Measurements from ENCODE around the gene ERCC3.
A peak's percentile ranks its signal among the peaks of the same experiment; 100 is the strongest.

ERCC3 gene

DNA sequence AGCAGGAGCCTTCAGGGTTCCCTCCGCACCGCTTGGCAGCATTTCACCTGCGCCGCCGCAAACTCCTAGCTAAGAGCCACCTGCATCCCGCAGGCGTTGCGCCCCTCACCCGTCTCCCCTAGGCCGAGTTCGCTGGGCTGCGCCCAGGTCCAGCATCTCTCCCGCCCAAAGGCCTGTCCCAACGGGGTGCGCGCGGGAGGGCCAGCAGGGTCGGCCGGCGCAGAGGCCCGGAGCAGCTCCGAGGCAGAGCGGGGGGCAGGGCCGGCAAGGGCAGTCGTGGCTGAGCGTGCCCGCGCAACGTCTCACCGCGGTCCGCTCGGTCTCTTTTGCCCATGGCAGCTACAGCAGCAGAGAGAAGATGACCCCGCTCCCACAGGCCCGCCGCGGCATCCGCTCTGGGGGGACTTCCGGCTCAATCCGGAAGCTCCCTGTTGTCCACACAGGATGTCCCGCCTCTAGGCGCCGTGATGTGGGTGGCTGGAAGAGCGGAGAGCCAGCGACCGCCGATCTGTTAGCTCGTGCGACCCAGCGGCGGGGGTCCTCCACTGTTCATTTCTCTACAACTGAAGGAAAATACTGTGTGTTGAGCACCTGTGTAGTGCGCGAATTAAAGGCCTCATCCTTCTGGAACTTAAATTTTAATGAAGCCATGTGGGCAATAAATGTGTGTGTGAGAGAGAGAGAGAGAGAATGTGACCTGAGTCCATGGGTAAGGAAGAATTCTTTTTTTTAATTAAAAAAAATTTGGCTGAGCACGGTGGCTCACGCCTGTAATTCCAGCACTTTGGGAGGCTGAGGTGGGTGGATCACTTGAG is at the start of gene ERCC3:
Gene ERCC3, minus strand, starts transcription at position 397 of the 815 bp plus-strand sequence. Its CDS starts 63 bp downstream, at position 334.
- 0 out of 2 replicates have a peak, but pooled peaks have one; percentile 39 for TF ChIP-seq ZFP3 (CRISPR knock-in tag; IDR thresholded peaks at IDR 0.05)
- TF ChIP-seq TSHZ2 (CRISPR knock-in tag; IDR thresholded peaks at IDR 0.05) = no peak
- ATAC-seq = peak; percentile 97

GRCh38 chr2:127343277-127343676 is 49.3 kb upstream of the ERCC3 start:
- no peak for ATAC-seq
- no peak for TF ChIP-seq RARB (CRISPR knock-in tag; IDR thresholded peaks at IDR 0.05)
- TF ChIP-seq SNAI2 (CRISPR knock-in tag; IDR thresholded peaks at IDR 0.05) = no peak
- TF ChIP-seq ZNF565 (CRISPR knock-in tag; conservative IDR thresholded peaks at IDR 0.05; ENCODE audit: low read depth) = no peak
- no peak for TF ChIP-seq CREB5 (CRISPR knock-in tag; IDR thresholded peaks at IDR 0.05; ENCODE audit: low read depth)
- TF ChIP-seq ARNTL (CRISPR knock-in tag; IDR thresholded peaks at IDR 0.05; ENCODE audit: borderline replicate concordance, low read depth) = no peak
- TF ChIP-seq ZNF70 (CRISPR knock-in tag; IDR thresholded peaks at IDR 0.05) = no peak
- TF ChIP-seq ZFP3 (CRISPR knock-in tag; IDR thresholded peaks at IDR 0.05) = no peak
- no peak for TF ChIP-seq ZFP30 (CRISPR knock-in tag; IDR thresholded peaks at IDR 0.05)
- TF ChIP-seq ESRRG (CRISPR knock-in tag; IDR thresholded peaks at IDR 0.05) = no peak
- no peak for TF ChIP-seq TSHZ2 (CRISPR knock-in tag; IDR thresholded peaks at IDR 0.05)
- TF ChIP-seq BACH2 (CRISPR knock-in tag; IDR thresholded peaks at IDR 0.05; ENCODE audit: borderline replicate concordance) = no peak
- TF ChIP-seq, protein P1, sequence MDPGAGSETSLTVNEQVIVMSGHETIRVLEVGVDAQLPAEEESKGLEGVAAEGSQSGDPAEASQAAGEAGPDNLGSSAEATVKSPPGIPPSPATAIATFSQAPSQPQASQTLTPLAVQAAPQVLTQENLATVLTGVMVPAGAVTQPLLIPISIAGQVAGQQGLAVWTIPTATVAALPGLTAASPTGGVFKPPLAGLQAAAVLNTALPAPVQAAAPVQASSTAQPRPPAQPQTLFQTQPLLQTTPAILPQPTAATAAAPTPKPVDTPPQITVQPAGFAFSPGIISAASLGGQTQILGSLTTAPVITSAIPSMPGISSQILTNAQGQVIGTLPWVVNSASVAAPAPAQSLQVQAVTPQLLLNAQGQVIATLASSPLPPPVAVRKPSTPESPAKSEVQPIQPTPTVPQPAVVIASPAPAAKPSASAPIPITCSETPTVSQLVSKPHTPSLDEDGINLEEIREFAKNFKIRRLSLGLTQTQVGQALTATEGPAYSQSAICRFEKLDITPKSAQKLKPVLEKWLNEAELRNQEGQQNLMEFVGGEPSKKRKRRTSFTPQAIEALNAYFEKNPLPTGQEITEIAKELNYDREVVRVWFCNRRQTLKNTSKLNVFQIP (CRISPR knock-in tag; IDR thresholded peaks at IDR 0.05; ENCODE audit: borderline replicate concordance, low read depth) = no peak
- TF ChIP-seq CSDC2 (CRISPR knock-in tag; IDR thresholded peaks at IDR 0.05) = no peak
- TF ChIP-seq, protein P2, sequence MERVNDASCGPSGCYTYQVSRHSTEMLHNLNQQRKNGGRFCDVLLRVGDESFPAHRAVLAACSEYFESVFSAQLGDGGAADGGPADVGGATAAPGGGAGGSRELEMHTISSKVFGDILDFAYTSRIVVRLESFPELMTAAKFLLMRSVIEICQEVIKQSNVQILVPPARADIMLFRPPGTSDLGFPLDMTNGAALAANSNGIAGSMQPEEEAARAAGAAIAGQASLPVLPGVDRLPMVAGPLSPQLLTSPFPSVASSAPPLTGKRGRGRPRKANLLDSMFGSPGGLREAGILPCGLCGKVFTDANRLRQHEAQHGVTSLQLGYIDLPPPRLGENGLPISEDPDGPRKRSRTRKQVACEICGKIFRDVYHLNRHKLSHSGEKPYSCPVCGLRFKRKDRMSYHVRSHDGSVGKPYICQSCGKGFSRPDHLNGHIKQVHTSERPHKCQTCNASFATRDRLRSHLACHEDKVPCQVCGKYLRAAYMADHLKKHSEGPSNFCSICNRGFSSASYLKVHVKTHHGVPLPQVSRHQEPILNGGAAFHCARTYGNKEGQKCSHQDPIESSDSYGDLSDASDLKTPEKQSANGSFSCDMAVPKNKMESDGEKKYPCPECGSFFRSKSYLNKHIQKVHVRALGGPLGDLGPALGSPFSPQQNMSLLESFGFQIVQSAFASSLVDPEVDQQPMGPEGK (CRISPR knock-in tag; IDR thresholded peaks at IDR 0.05; ENCODE audit: borderline replicate concordance) = no peak
- no peak for TF ChIP-seq ZC3H10 (CRISPR knock-in tag; IDR thresholded peaks at IDR 0.05)
- TF ChIP-seq ISL1 (CRISPR knock-in tag; IDR thresholded peaks at IDR 0.05) = no peak
- TF ChIP-seq OSR1 (CRISPR knock-in tag; IDR thresholded peaks at IDR 0.05) = no peak
- TF ChIP-seq, protein P3, sequence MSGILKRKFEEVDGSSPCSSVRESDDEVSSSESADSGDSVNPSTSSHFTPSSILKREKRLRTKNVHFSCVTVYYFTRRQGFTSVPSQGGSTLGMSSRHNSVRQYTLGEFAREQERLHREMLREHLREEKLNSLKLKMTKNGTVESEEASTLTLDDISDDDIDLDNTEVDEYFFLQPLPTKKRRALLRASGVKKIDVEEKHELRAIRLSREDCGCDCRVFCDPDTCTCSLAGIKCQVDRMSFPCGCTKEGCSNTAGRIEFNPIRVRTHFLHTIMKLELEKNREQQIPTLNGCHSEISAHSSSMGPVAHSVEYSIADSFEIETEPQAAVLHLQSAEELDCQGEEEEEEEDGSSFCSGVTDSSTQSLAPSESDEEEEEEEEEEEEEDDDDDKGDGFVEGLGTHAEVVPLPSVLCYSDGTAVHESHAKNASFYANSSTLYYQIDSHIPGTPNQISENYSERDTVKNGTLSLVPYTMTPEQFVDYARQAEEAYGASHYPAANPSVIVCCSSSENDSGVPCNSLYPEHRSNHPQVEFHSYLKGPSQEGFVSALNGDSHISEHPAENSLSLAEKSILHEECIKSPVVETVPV (CRISPR knock-in tag; IDR thresholded peaks at IDR 0.05) = no peak
